DND-41 (cell line): Measurements from ENCODE around the gene SLC41A3.

Experiments
- ATAC-seq: fragments of 200-7000 bp; cut with Tn5 transposase; 3 replicates; pipeline ENCODE4 v1.9.1; 2021; ENCODE audit warnings: low read depth; ENCODE audit not compliant: insufficient read depth
- DNase-seq: peaks from one replicate; pipeline ENCODE4 v3.0.0-alpha.2; 2020
- H2AFZ ChIP-seq: 2 replicates; pipeline ENCODE4 v1.6.0; 2012; ENCODE audit warnings: low read depth, low read length
- H3K27ac ChIP-seq: 2 replicates; pipeline ENCODE4 v1.5.1; 2012; ENCODE audit warnings: low read length, inconsistent platforms
- H3K27me3 ChIP-seq: fragments of 200-600 bp; sonication (generic); 2 replicates; pipeline ENCODE4 v1.6.0; 2012; ENCODE audit warnings: low read length, mild to moderate bottlenecking, inconsistent platforms; ENCODE audit not compliant: insufficient read depth, poor library complexity
- H3K36me3 ChIP-seq: 2 replicates; pipeline ENCODE4 v1.5.1; 2012; ENCODE audit warnings: low read length, inconsistent platforms; ENCODE audit not compliant: insufficient read depth
- H3K4me1 ChIP-seq: 2 replicates; pipeline ENCODE4 v1.5.1; 2012; ENCODE audit warnings: mild to moderate bottlenecking, low read length; ENCODE audit not compliant: insufficient read depth
- H3K4me2 ChIP-seq: 2 replicates; pipeline ENCODE4 v1.6.0; 2012; ENCODE audit warnings: mild to moderate bottlenecking, moderate library complexity, low read length, inconsistent platforms; ENCODE audit not compliant: insufficient read depth
- H3K4me3 ChIP-seq, 2 experiments: fragments of 200-600 bp in 1 of 2; shearing (Covaris generic) in 1 of 2; 2 replicates each; pipeline ENCODE4 v1.5.1; 2012 to 2016; ENCODE audit warnings: inconsistent platforms in 2 of 2, low read length in 2 of 2, mild to moderate bottlenecking in 2 of 2, low read depth in 1 of 2, moderate library complexity in 1 of 2
- H3K79me2 ChIP-seq: 2 replicates; pipeline ENCODE4 v1.6.0; 2012; ENCODE audit warnings: low read length, inconsistent platforms; ENCODE audit not compliant: insufficient read depth
- H3K9ac ChIP-seq: 2 replicates; pipeline ENCODE4 v1.6.0; 2012; ENCODE audit warnings: low read depth, mild to moderate bottlenecking, inconsistent platforms, low read length, moderate library complexity
- H3K9me3 ChIP-seq: 2 replicates; pipeline ENCODE4 v1.5.1; 2012; ENCODE audit warnings: low read length, moderate library complexity, mild to moderate bottlenecking, inconsistent platforms; ENCODE audit not compliant: insufficient read depth, severe bottlenecking
- H4K20me1 ChIP-seq: 2 replicates; pipeline ENCODE4 v1.6.0; 2012; ENCODE audit warnings: low read length; ENCODE audit not compliant: insufficient read depth
- EZH2 ChIP-seq: IDR thresholded peaks from 3 replicates; pipeline ENCODE4 v1.6.1; 2012; ENCODE audit warnings: borderline replicate concordance, low read depth, mild to moderate bottlenecking, moderate library complexity, low read length, inconsistent platforms; ENCODE audit not compliant: severe bottlenecking
- TF ChIP-seq, protein P1 (sequence below): IDR thresholded peaks from 2 replicates; pipeline ENCODE4 v1.5.1; 2012; ENCODE audit warnings: borderline replicate concordance, low read length, moderate library complexity, mild to moderate bottlenecking; ENCODE audit not compliant: poor library complexity, severe bottlenecking; ENCODE audit errors: extremely low read depth

SLC41A3 gene

GRCh38 chr3:126065876-126066275, 18.0 kb downstream of the SLC41A3 start:
- Histone ChIP-seq H3K9ac (no peak overlapping the region), H3K27me3 (no peaks in the 10 kb centered on the region), H3K79me2 (no peaks in the 10 kb centered on the region), H4K20me1 (no peaks in the 10 kb centered on the region), H2AFZ (no peak overlapping the region), H3K36me3 (no peaks in the 10 kb centered on the region), H3K27ac (no peak overlapping the region), H3K4me2 (no peak overlapping the region), H3K9me3 (no peaks in the 10 kb centered on the region), H3K4me3 (no peak overlapping the region), H3K4me1 (peaks cover 8% of the 10 kb centered on the region)
- TF ChIP-seq, protein P1, sequence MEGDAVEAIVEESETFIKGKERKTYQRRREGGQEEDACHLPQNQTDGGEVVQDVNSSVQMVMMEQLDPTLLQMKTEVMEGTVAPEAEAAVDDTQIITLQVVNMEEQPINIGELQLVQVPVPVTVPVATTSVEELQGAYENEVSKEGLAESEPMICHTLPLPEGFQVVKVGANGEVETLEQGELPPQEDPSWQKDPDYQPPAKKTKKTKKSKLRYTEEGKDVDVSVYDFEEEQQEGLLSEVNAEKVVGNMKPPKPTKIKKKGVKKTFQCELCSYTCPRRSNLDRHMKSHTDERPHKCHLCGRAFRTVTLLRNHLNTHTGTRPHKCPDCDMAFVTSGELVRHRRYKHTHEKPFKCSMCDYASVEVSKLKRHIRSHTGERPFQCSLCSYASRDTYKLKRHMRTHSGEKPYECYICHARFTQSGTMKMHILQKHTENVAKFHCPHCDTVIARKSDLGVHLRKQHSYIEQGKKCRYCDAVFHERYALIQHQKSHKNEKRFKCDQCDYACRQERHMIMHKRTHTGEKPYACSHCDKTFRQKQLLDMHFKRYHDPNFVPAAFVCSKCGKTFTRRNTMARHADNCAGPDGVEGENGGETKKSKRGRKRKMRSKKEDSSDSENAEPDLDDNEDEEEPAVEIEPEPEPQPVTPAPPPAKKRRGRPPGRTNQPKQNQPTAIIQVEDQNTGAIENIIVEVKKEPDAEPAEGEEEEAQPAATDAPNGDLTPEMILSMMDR: no peak
- no peak for TF ChIP-seq EZH2
- DNase-seq (no peak), ATAC-seq (no peak)

DNA sequence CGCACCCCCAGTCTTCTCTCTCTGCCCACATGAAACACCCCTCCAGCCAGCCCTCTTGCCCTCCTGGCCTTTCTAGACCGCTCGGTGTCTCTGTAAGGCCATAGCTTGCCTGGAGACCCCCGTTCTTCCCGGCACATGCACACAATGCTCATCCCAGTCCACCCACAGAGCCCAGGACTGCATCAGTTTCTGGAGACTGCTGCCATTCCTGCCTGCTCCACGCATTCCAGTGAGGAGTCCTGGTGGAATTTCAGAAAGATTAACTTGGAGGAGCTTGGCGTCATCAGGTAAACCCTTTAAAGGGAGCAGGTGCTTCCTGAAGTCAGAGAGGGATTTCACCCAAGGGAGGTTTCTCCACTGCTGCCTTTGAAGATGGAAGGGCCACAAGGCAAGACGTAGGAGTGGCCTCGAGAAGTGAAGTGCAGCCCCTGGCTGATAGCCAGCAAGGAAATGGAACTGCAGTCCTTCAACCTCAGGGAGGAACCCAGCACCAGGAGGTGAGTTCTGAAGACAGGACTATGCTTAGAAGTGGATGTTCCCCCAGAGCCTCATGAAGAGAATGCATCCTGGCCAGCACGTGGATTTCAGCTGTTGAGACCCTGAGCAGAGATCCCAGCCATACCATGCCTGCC, 19.2 kb downstream of the SLC41A3 start:
- ATAC-seq (no peak; the same call in 2 of the 3 replicates), DNase-seq (no peak)
- H4K20me1 ChIP-seq: no peaks in the 10 kb centered on the region
- no peak for TF ChIP-seq EZH2
- no peak overlapping the region for H2AFZ ChIP-seq
- H3K4me2 ChIP-seq: no peak overlapping the region
- no peaks in the 10 kb centered on the region for H3K36me3 ChIP-seq
- H3K27ac ChIP-seq: no peak overlapping the region
- H3K9ac ChIP-seq: no peak overlapping the region
- H3K4me3 ChIP-seq: no peak overlapping the region
- no peaks in the 10 kb centered on the region for H3K27me3 ChIP-seq
- H3K9me3 ChIP-seq: no peaks in the 10 kb centered on the region
- H3K79me2 ChIP-seq: no peaks in the 10 kb centered on the region
- H3K4me1 ChIP-seq: peaks cover 8% of the 10 kb centered on the region

- H3K79me2 ChIP-seq: no peaks in the 10 kb centered on the region
- no peak overlapping the region for H3K4me2 ChIP-seq
- H3K9ac ChIP-seq: no peak overlapping the region
- TF ChIP-seq, protein P1: no peak
- no peak for TF ChIP-seq EZH2
- peak overlapping the region; percentile 25; the same call in 1 of the 2 replicates for H3K27ac ChIP-seq
- no peaks in the 10 kb centered on the region for H3K27me3 ChIP-seq
- ATAC-seq (peak; percentile 75), DNase-seq (peak; percentile 33)
- no peaks in the 10 kb centered on the region for H3K36me3 ChIP-seq
- peak overlapping the region; percentile 42 for H2AFZ ChIP-seq
- no peaks in the 10 kb centered on the region for H3K9me3 ChIP-seq
- no peaks in the 10 kb centered on the region for H4K20me1 ChIP-seq
- no peak overlapping the region for H3K4me3 ChIP-seq
- H3K4me1 ChIP-seq: peaks cover 8% of the 10 kb centered on the region
Measured at GRCh38 chr3:126063358-126063965, 20.5 kb downstream of the SLC41A3 start.

DNA sequence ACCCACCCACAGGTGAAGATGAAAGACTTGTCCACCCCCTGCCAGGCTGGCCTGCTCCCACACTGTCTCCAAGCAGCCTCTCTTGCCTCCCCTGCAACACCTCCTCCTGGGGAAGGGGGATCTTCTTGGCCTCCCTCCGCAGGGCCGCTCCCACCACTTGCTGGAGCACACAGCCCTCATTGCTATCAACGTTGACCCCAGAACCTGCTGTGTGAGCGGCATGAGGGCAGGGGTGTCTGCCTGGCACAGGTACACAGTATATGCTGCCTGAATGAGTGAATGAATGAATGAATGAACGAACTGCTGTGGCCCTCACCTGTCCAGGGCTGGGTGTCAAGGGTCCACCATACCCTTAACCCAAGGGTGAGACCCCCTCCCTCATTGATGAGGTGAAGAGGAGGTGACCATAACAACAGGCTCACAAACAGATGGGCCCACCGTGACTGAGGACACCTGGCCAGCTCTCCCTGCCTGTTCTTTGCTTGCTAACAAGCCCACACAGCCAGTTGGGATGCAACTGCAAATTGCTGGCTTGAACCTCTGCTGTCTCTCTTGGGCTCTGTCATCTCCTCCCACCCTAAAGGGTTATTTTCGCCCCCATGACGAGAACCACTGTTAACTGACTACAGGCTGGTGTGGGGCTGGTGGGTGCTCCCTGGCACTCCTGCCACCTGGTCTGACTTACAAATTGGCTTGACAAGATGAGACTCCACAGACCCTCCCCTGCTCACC, 22.5 kb downstream of the SLC41A3 start:
- peaks cover 8% of the 10 kb centered on the region for H3K4me1 ChIP-seq

More for the DNA sequence above, 22.5 kb downstream of the SLC41A3 start:
- H3K27ac ChIP-seq: no peak overlapping the region
- no peak overlapping the region for H3K4me2 ChIP-seq
- no peak for TF ChIP-seq EZH2
- TF ChIP-seq, protein P1: no peak
- H3K9me3 ChIP-seq: no peaks in the 10 kb centered on the region
- DNase-seq (no peak), ATAC-seq (no peak)
- no peak overlapping the region for H3K4me3 ChIP-seq
- no peak overlapping the region for H2AFZ ChIP-seq
- no peaks in the 10 kb centered on the region for H3K36me3 ChIP-seq
- no peak overlapping the region for H3K9ac ChIP-seq
- no peaks in the 10 kb centered on the region for H4K20me1 ChIP-seq
- H3K79me2 ChIP-seq: no peaks in the 10 kb centered on the region
- no peaks in the 10 kb centered on the region for H3K27me3 ChIP-seq
